Airway epithelial cell (primary cell): ENCODE measurements around the gene TBC1D8B. TPM values are rescaled to one million over a fixed set of nuclear protein-coding genes. Genes with fewer than 3 reads are reported as not detected.

Experiments
- total RNA-seq: library from RNA; depleted of rRNA; stranded (reverse); fragments of >200 nt; gene quantifications from 2 replicates; pipeline ENCODE4 v1.2.3, GENCODE V29; 2015

Gene TBC1D8B
- total RNA-seq, result 4.7 and 4.8 TPM in 2 replicates

GRCh38 chrX:106802388-106803275 is at the start of gene TBC1D8B:
Gene TBC1D8B, plus strand, starts transcription at chrX:106802673. Its CDS starts 181 bp downstream, at chrX:106802854.

GRCh38 chrX:106903291-106903824 is 100.9 kb downstream of the TBC1D8B start, which contains the start of gene RIPPLY1:
Gene RIPPLY1, minus strand, starts transcription at chrX:106903341. Its CDS starts 54 bp downstream, at chrX:106903287.

GRCh38 chrX:106919932-106920452 is 117.5 kb downstream of the TBC1D8B start, which contains the start of gene CLDN2:
Gene CLDN2, plus strand, starts transcription at chrX:106920402. Its CDS starts 7,827 bp downstream, at chrX:106928229.

Other genes with a start within 250 kb of the TBC1D8B start
- gene RADX, start 190.7 kb upstream of the TBC1D8B start, total RNA-seq, result 2.2 and 2.3 TPM in 2 replicates
- gene RNF128, start 76.0 kb upstream of the TBC1D8B start, total RNA-seq, result 9.2 and 10.4 TPM in 2 replicates
- gene RIPPLY1, start 100.7 kb downstream of the TBC1D8B start, total RNA-seq, result not detected in 2 replicates
- not detected in 2 replicates for gene CLDN2, start 117.7 kb downstream of the TBC1D8B start, total RNA-seq
- gene MORC4, start 197.5 kb downstream of the TBC1D8B start, total RNA-seq, result 14.1 and 17.8 TPM in 2 replicates